Activated naive CD4-positive, alpha-beta T cell treated with anti-CD3 and anti-CD28 coated beads for 36 hours (primary cell): Measurements from ENCODE around the gene UBE2R2. TPM values are rescaled to one million over a fixed set of nuclear protein-coding genes. Genes with fewer than 3 reads are reported as not detected.
"Not testable (repeated sequence)": the region's sequence is repeated elsewhere in the genome, so short reads cannot be mapped to it uniquely, and the experiment has no call there.

Experiments
- CTCF ChIA-PET: fragments of 350-600 bp; sonication (Branson Sonifier 250); formaldehyde crosslinking; loops from one replicate; lab custom pipeline; 2021; ENCODE audit warnings: antibody characterized with exemption; lab: Charles Lee
- DNase-seq: peaks from one replicate; pipeline ENCODE4 v3.0.0-alpha.2; 2020
- H3K27ac Mint-ChIP-seq: one replicate; pipeline ENCODE4 v1.8.0; 2021; ENCODE audit warnings: mild to moderate bottlenecking, mixed read lengths
- H3K27me3 Mint-ChIP-seq: one replicate; pipeline ENCODE4 v1.8.0; 2021; ENCODE audit warnings: low read depth, mixed read lengths
- H3K36me3 Mint-ChIP-seq: one replicate; pipeline ENCODE4 v1.8.0; 2021; ENCODE audit warnings: low read depth, mixed read lengths
- H3K4me1 Mint-ChIP-seq: one replicate; pipeline ENCODE4 v1.8.0; 2021; ENCODE audit warnings: low read depth, mixed read lengths
- H3K4me3 Mint-ChIP-seq: one replicate; pipeline ENCODE4 v1.8.0; 2021; ENCODE audit warnings: mild to moderate bottlenecking, moderate library complexity, mixed read lengths
- H3K9me3 Mint-ChIP-seq: one replicate; pipeline ENCODE4 v1.8.0; 2021; ENCODE audit warnings: mixed read lengths
- intact Hi-C: fragments of 100-400 bp; cut with micrococcal nuclease; formaldehyde crosslinking; loops from one replicate; pipeline ENCODE4 v1.15.1; 2023
- total RNA-seq, 2 experiments: library from RNA; stranded (reverse); gene quantifications; one replicate each; pipeline ENCODE4 v1.2.3, GENCODE V29; 2021

Gene UBE2R2
- total RNA-seq, 2 experiments from 2014 or later = 44.2 to 46.9 TPM

DNA sequence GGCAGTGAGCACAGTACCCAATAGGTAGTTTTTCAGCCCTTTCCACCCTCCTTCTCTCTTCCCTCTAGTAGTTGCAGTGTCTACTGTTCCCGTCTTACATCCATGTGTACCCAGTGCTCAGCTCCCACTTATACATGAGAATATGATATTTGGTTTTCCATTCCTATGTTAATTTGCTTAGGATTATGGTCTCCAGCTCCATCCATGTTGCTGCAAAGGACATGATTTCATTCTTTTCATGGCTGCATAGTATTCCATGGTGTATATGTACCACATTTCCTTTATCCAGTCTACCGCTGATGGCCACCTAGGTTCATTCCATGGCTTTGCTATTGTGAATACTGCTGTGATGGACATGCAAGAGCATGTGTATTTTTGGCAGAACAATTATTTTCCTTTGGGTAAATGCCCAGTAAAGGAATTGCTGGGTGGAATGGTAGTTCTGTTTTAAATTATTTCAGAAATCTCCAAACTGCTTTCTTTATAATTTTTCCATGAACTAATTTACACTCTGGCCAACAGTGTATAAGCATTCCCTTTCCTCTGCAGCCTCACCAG lies 14.9 kb upstream of the UBE2R2 start:
- CTCF ChIA-PET = not testable (repeated sequence)

DNA sequence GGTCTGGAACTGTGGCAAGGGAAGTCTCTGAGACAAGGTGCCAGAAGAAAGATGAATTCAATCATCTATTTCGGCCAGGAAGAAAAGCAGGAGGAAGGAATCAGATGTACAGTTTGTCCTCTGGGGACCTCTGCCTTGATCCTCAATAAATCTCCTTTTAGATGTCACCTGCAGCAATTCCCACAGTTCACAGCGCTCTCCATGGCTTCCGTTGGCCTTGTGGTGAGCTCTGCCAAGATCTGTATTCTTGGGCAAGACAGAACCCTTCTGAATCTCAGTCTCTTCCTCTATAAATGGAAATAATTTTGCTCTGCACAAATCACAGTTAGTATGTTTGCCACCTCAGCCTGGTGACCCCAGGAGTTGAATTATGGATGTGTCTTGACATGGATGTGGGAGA lies 12.8 kb upstream of the UBE2R2 start:
- H3K4me1 Mint-ChIP-seq, H3K9me3 Mint-ChIP-seq, H3K36me3 Mint-ChIP-seq, H3K4me3 Mint-ChIP-seq, DNase-seq, H3K27ac Mint-ChIP-seq, intact Hi-C loops, H3K27me3 Mint-ChIP-seq: not testable (repeated sequence)
- CTCF ChIA-PET = interaction anchor here (0.6 to 1.2 kb wide), 2 partner anchors 11 to 124 kb away, joined by 4 read pairs; no protein-coding TSS in a partner anchor

More for the DNA sequence above, 14.9 kb upstream of the UBE2R2 start:
- H3K36me3 Mint-ChIP-seq, H3K27me3 Mint-ChIP-seq, H3K4me1 Mint-ChIP-seq, intact Hi-C loops, H3K4me3 Mint-ChIP-seq, H3K27ac Mint-ChIP-seq, DNase-seq, H3K9me3 Mint-ChIP-seq: not testable (repeated sequence)

DNA sequence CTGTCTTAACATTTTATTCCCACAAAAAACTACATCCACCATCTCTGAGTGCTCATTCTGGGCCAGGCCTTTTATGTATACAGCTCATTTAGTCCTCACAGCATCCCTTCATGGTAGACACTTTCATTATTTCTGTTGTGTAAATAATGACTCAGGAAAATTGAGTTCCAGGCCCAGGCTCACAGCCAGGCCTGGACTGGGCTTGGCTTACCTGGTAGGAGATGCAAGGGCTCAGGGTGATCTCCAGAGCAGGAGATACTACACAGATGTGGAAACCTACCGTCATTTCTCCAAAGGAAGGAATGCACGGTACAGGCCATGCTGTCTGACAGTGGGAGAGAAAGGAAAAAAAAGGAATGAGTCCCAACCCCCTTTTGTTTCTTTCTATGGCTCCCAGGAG lies 9.8 kb upstream of the UBE2R2 start:
- DNase-seq, CTCF ChIA-PET, H3K27ac Mint-ChIP-seq, H3K4me1 Mint-ChIP-seq, H3K27me3 Mint-ChIP-seq, H3K4me3 Mint-ChIP-seq, intact Hi-C loops, H3K36me3 Mint-ChIP-seq, H3K9me3 Mint-ChIP-seq: not testable (repeated sequence)

DNA sequence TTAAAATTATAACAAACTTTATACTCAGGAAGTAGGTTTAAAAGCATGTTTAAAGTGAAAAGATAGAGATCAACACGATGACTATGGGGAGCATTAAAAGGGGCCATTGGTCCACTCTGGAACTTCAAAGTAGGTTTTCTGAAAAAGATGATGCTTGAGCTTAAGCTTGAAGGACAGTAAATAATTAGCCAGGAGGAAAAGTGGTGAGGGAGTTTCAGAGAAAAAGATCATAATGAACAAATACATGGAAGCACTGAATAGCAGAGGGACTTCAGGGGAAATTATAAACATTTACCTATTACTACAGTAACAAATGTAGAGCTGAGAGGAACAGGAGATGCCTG lies 8.0 kb upstream of the UBE2R2 start:
- H3K4me3 Mint-ChIP-seq, intact Hi-C loops, H3K9me3 Mint-ChIP-seq, H3K27ac Mint-ChIP-seq, H3K36me3 Mint-ChIP-seq, DNase-seq, H3K27me3 Mint-ChIP-seq, H3K4me1 Mint-ChIP-seq, CTCF ChIA-PET: not testable (repeated sequence)

DNA sequence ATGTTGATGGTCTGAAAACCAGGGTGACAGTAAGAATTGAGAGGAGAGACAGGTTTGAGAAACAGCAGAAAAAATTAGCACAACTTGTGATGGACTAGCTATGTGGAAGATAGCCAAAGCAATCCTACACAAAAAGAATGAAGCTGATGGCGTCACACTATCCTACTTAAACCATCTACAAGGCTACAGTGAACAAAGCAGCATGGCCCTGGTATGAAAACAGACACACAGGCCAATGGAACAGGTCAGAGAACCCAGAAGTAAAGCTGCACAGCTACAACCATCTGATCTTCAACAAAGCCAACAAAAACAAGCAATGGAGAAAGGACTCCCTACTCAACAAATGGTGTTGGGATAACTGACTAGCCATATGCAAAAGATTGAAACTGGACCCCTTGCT lies 7.5 kb upstream of the UBE2R2 start:
- CTCF ChIA-PET = no interaction called here
- no peak overlapping the region for H3K27ac Mint-ChIP-seq
- peaks cover 10% of the 10 kb centered on the region for H3K4me1 Mint-ChIP-seq
- no peaks in the 10 kb centered on the region for H3K36me3 Mint-ChIP-seq
- H3K4me3 Mint-ChIP-seq = no peak overlapping the region
- H3K27me3 Mint-ChIP-seq = no peaks in the 10 kb centered on the region
- intact Hi-C loops = no loop called here
- DNase-seq = no peak
- no peaks in the 10 kb centered on the region for H3K9me3 Mint-ChIP-seq

DNA sequence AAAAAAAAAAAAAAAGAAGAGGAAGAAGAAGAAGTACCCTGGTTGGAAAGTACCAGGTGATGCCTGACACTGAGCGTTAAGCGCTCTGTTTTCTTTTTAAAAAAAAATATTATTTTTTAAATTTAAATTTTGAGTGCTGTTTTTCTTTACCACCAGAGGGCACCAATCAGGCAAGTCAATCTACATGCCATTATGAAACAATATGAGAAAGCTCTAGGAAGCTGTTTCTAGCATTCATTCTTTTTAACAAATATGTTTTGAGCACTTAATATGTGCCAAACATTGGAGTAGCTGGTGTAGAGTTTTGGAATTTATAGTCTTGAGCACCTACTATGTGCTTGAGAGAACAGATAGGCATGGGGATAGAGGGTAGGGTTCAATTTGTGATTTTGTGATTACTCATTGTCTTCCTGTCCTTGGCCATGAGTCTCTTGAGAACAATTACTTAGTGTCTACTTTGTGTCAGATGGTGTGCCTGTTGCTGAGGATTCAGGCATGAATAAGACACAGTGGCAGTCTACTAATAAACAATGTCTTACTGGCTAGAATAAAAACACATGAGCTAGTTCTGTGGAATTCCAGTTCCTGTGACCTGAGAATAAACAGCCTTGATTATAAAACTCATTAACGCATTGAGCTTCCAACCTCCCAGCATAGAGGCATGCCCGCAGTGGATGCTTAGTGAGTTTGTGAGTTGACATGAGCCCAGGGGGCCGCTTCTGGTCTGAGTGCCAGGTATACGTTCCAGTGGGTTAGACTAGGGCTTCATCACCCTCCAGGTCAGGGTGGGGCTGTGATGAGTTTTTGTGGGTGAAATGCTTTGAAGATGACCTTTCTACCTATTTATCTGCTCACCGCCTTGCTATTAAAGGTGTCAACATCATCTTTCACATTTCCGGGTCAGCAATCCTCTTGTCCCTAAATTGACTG lies 3.0 kb upstream of the UBE2R2 start:
- CTCF ChIA-PET = interaction anchor here (0.6 to 5.1 kb wide), 30 partner anchors 8 to 463 kb away, joined by 3 to 31 read pairs (median 4); partner anchors contain the start of gene UBAP2
- intact Hi-C loops = loop anchor here (1.0 to 10.0 kb wide), 5 partner anchors 38 to 339 kb away; partner anchors contain the start of gene NOL6
- Mint-ChIP-seq H3K9me3 (no peaks in the 10 kb centered on the region), H3K27me3 (no peaks in the 10 kb centered on the region), H3K36me3 (peaks cover 2% of the 10 kb centered on the region), H3K4me1 (peaks cover 32% of the 10 kb centered on the region), H3K4me3 (no peak overlapping the region), H3K27ac (peak overlapping the region; percentile 72)
- no peak for DNase-seq

DNA sequence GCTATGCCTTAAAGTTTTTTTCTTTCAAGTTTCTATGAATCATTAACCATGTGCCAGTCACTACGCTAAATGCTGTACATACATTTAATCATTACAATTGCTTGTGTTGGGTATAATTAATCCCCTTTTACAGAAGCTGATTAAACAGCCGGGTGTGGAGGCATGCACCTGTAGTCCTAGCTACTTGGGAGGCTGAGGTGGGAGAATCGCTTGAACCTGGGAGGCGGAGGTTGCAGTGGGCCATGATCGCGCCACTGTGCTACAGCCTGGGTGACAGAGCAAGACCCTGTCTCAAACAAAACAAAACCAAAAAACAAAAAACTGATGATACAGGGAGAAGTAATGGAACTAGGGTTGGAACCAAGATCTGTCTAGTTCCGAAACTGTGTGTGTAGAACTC lies 1.2 kb upstream of the UBE2R2 start:
- peaks cover 45% of the 10 kb centered on the region for H3K4me1 Mint-ChIP-seq
- no peaks in the 10 kb centered on the region for H3K27me3 Mint-ChIP-seq
- H3K9me3 Mint-ChIP-seq = no peaks in the 10 kb centered on the region
- peak overlapping the region; percentile 93 for H3K4me3 Mint-ChIP-seq
- CTCF ChIA-PET = interaction anchor here (0.6 to 5.1 kb wide), 8 partner anchors 11 to 258 kb away, joined by 3 to 31 read pairs (median 14); no protein-coding TSS in a partner anchor
- intact Hi-C loops = loop anchor here (1.0 to 10.0 kb wide), 7 partner anchors 65 to 658 kb away; partner anchors contain the start of genes DNAI1, FAM219A, NOL6 and UBAP1
- H3K36me3 Mint-ChIP-seq = peaks cover 4% of the 10 kb centered on the region
- H3K27ac Mint-ChIP-seq = peak overlapping the region; percentile 94
- DNase-seq = no peak

DNA sequence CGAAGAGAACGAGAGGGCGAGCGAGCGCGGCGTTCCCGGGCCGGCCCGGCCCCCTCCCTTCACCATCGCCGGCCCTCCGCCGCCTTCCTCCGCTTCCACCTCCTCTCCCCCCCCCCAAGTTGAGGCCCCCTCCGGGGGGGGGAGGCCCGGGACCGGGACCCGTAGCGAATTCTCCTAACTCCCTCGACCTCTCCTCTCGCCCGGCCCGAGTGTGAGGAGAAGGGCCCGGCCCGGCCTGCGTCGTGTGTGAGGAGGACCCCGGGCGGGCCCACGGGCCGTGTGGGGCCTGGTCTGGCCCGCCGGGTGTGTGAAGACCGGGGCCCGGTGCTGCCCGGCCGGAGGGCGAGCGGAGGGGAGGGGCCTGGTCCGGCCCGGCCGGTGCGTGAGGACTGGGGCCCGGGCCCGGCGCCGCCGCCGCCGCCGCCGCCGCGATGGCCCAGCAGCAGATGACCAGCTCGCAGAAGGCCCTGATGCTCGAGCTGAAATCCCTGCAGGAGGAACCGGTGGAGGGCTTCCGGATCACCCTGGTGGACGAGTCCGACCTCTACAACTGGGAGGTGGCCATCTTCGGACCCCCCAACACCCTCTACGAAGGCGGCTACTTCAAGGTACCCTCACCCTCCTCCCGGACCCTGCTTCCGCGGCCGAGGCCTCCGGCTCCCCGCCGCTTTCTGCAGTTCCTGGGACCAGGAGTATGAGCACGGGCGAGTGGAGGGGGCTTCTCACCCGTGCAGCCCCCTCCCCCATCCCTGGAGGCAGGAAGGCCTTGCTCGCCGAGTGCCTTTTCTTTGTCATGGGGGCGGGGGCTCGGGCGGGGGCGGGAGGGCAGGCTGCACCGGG lies 587 bp downstream of the UBE2R2 start:
- intact Hi-C loops = loop anchor here (1.0 to 10.0 kb wide), 8 partner anchors 63 to 660 kb away; partner anchors contain the start of genes DCAF12, DNAI1, FAM219A and KIF24
- Mint-ChIP-seq H3K4me1 (peaks cover 51% of the 10 kb centered on the region), H3K27me3 (no peaks in the 10 kb centered on the region), H3K36me3 (peaks cover 4% of the 10 kb centered on the region), H3K27ac (peak overlapping the region; percentile 96), H3K9me3 (no peaks in the 10 kb centered on the region), H3K4me3 (peak overlapping the region; percentile 93)
- peak; percentile 72 for DNase-seq
- CTCF ChIA-PET = no interaction called here

DNA sequence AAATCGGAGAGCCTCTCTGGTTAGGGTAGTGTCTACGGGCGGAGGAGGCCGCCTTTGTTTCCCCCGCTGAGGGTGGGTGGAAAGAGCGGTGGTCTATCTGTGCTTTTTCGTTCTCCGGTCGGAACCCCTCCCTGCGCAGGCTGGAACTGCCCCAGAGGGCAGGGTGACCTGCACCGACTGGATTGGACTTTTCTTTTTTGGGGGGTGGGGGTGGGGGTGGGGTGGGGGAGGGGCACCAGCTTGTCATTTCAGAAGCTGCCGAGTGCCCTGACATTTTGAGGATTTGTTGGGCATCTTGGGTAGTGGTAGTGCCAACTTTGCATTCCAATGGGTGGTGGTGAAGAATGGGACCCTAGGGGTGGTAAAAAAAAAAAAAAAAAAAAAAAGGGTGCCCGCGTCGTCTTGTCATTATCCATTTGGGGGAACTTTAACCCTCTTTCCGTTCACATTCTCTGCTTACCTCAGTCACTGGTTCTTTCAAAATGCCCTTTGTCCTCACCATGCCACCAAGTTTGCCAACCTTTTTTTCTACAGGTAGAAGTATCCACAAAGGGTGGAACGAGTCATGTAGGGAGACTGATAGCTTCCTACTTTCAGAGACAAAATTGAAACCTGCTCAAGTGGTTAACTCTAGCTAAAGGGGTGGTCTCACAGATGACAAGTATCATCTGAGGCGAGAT lies 1.3 kb downstream of the UBE2R2 start:
- no peak for DNase-seq
- intact Hi-C loops = loop anchor here (1.0 to 10.0 kb wide), 4 partner anchors 344 to 661 kb away; partner anchors contain the start of genes DNAI1, FAM219A, KIF24 and NOL6
- Mint-ChIP-seq H3K4me3 (peak overlapping the region; percentile 93), H3K36me3 (peaks cover 4% of the 10 kb centered on the region), H3K9me3 (no peaks in the 10 kb centered on the region), H3K4me1 (peaks cover 51% of the 10 kb centered on the region), H3K27ac (peak overlapping the region; percentile 96), H3K27me3 (no peaks in the 10 kb centered on the region)
- CTCF ChIA-PET = interaction anchor here (0.6 kb wide), 1 partner anchor 17 kb away, joined by 3 read pairs; no protein-coding TSS in a partner anchor

DNA sequence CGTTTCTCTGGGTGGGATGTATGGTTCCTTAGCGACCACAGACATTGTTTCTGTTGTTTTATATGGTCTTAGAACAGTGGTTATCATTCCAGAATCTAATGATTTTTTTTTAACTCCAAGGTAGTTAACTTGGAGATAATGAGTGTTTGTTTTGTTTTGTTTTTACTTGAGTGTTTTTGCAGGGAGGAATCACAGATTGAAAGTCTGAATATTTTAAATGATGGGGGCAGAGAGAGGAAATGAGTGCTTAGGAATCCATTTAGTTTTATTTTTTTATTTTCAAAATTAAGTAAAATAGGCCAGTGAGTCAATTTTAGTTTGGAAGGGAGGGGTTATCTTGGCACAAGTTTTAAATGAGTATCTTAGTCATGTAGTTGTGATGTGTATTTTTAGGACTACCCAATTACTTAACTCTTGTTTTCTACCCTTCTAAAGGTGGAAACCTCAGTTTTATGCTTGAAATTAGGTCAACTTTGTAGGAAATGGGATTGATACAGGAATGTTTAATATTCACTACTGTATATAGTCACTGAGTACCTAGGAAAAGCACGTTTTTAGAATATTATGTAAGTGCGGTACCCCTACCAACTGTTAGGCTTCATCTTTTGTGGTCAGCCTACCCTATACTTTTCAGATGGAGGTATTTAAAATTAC lies 2.0 kb downstream of the UBE2R2 start:
- CTCF ChIA-PET = interaction anchor here (0.6 kb wide), 1 partner anchor 17 kb away, joined by 3 read pairs; no protein-coding TSS in a partner anchor
- intact Hi-C loops = loop anchor here (1.0 to 10.0 kb wide), 5 partner anchors 17 to 662 kb away; partner anchors contain the start of genes DNAI1, FAM219A, KIF24 and NOL6
- H3K4me3 Mint-ChIP-seq = peak overlapping the region; percentile 93
- no peaks in the 10 kb centered on the region for H3K27me3 Mint-ChIP-seq
- H3K27ac Mint-ChIP-seq = peak overlapping the region; percentile 96
- DNase-seq = no peak
- no peaks in the 10 kb centered on the region for H3K9me3 Mint-ChIP-seq
- H3K4me1 Mint-ChIP-seq = peaks cover 52% of the 10 kb centered on the region
- H3K36me3 Mint-ChIP-seq = peaks cover 7% of the 10 kb centered on the region

DNA sequence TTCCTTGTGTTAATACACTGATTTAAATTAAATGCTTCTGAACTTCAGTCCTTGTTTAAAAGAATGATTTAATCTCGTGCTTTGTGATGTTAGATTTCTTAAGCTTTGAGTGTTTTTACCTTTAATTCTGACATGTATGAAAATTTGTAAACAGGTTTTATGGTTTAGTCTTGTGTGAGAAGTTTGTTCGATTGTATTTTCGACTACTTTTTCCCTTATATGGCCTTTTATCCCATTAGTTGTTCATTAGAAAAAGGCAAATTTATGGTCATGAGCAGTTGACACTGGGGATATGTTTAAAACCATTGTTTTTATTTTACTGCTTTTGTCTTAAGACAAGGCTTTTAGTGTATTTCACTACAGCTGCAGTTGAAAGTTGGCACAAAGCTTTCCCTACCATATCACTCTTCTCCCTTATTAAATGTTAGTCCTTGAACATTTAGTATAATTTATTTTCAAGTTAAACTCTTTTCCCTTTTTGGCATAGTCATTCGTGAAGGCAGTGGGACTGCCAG lies 3.3 kb downstream of the UBE2R2 start:
- peak overlapping the region; percentile 56 for H3K4me3 Mint-ChIP-seq
- DNase-seq = no peak
- peaks cover 7% of the 10 kb centered on the region for H3K36me3 Mint-ChIP-seq
- H3K4me1 Mint-ChIP-seq = peaks cover 44% of the 10 kb centered on the region
- CTCF ChIA-PET = no interaction called here
- intact Hi-C loops = no loop called here
- no peak overlapping the region for H3K27ac Mint-ChIP-seq
- H3K9me3 Mint-ChIP-seq = no peaks in the 10 kb centered on the region
- no peaks in the 10 kb centered on the region for H3K27me3 Mint-ChIP-seq
